HG03025 (cell line): Measurements from ENCODE around the gene CHMP2A.
"Not testable (repeated sequence)": the region's sequence is repeated elsewhere in the genome, so short reads cannot be mapped to it uniquely, and the experiment has no call there.

Experiments used
- ATAC-seq: cut with Tn5 transposase; IDR thresholded peaks from one replicate; pipeline ENCODE4 v1.9.1; 2021; ENCODE audit warnings: mild to moderate bottlenecking, moderate library complexity; ENCODE audit not compliant: unreplicated experiment, low FRiP score

Gene CHMP2A

GRCh38 chr19:58542641-58543372, 12.1 kb downstream of the CHMP2A start:
- not testable (repeated sequence) for ATAC-seq

DNA sequence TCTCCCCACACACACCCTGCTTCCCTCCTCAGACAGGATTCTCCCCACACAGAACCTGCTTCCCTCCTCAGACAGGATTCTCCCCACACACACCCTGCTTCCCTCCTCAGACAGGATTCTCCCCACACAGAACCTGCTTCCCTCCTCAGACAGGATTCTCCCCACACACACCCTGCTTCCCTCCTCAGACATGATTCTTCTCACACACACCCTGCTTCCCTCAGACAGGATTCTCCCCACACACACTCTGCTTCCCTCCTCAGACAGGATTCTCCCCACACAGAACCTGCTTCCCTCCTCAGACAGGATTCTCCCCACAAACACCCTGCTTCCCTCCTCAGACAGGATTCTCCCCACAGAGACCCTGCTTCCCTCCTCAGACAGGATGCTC, 15.7 kb downstream of the CHMP2A start:
- not testable (repeated sequence) for ATAC-seq

GRCh38 chr19:58538257-58539168, 16.4 kb downstream of the CHMP2A start:
- no peak for ATAC-seq

DNA sequence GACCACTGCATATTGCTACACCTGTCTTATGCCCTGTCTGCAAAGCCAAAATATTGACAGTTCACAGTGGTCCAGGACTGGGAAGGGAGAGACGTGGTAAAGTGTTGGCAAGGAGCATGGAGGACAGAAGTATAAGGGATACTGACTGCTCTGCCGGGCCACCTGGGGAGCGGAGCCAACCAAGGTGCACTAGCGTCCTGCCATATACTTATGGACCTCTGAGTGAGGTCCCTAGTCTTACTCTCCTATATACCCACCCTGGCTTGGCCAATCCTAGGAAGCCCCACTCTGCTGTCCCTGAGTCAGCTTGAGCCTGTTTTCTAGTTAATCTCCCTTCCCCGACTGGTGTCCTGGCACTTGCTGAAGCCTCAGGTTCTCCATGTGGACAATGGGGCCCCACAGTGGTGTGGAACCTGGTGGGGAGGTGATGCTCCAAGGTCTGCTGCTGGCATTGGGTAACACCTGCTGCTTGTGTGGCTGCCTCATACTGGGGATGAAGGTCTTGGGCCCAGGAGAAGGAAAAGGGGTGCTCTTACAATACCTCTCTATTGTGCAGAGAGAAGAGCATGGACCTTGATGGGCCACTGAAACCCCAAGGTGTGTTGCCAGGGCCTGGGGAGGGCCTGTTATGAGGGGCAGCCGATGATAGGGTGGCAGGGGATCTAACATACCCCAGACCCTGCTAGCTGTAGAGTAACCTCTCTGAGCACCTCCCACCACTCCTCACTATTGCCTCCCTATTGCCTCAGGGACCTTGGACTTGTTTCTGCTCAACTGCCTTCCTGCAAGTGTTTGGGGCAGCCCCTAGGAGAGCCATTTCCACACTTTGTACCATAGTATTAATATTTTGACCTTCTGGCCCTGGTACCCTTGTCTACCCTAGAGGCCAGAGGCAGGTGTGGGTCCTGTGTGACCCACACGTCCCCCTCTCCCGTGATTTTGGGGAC, 17.8 kb downstream of the CHMP2A start:
- no peak for ATAC-seq

- ATAC-seq: no peak
Observed at GRCh38 chr19:58535857-58536256, 19.0 kb downstream of the CHMP2A start.

DNA sequence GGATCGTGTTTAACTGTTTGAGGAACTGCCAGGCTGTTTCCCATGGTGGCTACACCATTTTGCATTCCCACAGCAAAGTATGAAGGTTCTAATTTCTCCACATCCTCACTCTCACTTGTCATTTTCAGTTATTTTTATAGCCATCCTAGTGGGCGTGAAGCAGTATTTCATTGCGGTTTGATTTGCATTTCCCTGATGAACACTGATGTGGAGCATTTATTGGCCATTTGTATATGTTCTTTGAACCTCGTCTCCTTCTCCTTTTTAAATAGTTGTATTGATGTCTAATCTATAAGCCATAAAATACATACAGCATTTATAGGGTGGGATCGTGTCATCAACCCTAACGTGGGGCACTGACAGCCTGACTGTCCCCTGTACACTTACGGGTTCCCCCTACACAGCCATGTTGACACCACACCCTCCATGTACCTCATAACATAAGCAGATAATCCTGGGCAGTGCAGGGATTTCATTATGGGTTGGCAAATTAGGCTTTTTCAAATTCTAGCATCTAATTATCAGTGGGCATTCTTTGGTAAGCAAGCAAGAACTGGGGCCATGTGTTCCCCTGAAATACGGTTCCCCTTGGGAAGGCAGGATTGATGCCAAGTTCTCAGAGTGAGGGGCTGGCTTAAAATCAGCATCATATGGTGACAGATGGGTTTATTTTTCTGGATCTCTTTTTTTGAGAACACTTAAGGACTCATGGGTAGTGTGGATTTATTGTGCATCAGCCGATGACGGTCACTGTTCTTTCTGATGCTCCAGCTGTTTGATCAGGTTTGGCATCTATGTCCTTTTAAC, 23.7 kb downstream of the CHMP2A start:
- no peak for ATAC-seq

DNA sequence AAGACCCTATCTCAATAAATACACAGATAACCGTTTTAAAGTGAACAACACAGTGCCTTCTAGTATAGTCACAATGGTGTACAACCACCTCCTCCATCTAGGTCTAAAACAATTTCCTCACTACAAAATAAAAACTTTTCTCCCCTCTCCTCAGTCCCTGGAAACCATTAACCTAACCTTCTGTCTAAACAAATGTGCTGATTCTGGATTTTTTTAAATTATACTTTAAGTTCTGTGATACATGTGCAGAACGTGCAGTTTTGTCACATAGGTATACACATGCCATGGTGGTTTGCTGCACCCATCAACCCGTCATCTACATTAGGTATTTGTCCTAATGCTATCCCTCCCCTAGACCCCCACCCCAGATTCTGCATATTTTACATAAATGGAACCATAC, 25.5 kb downstream of the CHMP2A start:
- ATAC-seq: no peak

- ATAC-seq: no peak
Observed at GRCh38 chr19:58522709-58523108, 32.2 kb downstream of the CHMP2A start.

DNA sequence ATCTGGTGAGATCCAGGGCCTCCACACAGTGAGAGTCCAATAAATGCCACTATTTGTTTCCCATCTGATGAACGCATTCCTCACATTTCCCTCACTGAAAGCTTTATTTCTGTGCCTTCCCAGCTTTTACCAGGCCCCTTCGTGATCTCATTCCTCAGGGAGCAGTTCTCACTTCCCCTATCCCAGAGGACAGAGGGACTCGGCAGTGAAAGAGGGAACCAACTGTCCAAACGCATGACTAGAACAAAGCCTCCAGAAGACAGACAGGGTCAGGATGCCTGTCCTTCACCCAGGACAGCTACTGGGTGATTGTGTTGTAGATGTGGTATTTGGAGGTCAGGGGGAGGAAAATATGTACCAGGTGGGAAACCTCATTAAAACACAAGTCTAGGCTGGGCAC, 33.3 kb downstream of the CHMP2A start:
- no peak for ATAC-seq

DNA sequence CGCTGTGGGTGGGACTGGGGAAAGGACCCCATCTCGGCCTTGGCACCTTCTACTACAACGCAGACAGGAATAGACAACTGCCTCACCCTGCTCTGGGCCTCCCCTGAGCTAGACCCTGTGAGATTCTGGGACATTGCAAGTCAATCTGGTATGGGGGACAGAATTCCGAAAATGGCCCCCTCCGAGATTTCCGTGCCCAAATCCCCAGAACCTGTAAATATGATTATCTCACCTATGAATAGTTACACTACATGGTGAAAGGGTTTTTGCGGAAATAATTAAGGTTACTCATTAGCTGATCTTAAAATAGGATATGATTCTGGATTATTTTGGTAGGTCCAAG, 34.7 kb downstream of the CHMP2A start:
- ATAC-seq: no peak

DNA sequence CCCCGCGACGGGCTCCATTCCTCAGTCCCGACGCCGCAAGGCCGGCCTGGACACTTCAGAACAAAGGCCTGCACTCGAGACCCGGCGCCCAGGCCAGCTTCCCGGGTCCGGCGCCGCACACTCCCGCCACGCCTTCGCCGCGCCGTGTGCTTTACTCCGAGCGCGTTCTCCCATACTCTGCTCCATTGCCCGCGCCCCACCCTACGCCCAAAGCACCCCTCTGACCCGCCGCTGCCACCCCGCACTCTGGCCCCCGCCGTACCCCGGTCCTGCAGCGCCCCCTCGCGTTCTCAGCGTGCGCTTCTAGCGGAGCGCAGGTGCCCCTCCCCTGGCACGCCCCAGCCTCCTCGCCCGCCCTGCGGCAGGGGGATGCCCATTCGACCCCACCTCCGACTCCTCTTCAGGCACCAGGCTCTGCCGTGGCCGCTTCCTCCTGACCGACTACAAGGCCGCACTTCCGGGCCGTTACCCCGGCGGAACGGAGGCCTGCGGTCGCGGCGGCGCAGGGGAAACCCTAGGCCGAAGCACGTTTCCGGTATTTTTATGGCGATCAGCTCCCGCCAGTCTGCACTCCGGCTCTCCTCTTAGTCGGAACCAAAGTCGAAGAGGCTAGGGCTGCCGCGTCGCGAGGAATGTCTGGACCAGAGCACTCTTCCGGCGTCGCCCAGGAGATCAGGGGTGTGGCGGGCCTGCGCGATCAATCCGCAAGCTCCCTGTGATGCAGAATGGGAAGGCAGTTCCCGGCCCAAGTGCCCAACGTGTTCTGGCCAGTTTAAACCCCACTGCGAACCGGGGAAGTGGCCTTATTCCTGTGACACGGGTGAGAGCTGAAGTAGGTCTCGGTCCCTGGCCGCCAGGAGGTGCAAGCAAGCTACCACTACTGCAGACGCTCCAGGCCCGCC, 35.3 kb downstream of the CHMP2A start, which contains the start of gene ZBTB45:
TSS of gene ZBTB45 (minus strand) at position 456 of the 902 bp plus-strand sequence. CDS start 2,137 bp downstream, outside the sequence.
- peak; percentile 63 for ATAC-seq

- ATAC-seq: no peak
Observed at GRCh38 chr19:58519087-58519354, 35.9 kb downstream of the CHMP2A start.

- no peak for ATAC-seq
Observed at GRCh38 chr19:58518256-58519086, 36.4 kb downstream of the CHMP2A start.

- no peak for ATAC-seq
Observed at GRCh38 chr19:58516964-58517833, 37.7 kb downstream of the CHMP2A start.

GRCh38 chr19:58516246-58516836, 38.6 kb downstream of the CHMP2A start:
- no peak for ATAC-seq

DNA sequence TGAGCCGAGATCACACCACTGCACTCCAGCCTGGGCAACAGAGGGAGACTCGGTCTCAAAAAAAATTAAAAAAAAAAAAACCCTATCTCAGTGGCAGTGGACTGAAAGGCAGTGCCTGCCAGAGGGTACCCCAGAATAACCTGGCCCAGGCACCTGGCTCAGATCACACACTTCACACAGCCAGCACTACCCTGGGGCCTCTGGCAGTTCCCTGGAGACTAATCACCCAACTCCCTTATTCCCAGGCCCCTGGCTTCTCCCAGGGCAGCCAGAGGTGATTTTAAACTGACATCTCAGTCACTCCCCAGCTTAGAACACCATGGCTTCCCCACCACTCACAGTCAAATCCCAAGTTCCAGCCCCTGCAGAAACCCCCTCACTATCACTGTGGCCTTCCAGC, 39.6 kb downstream of the CHMP2A start:
- no peak for ATAC-seq

- no peak for ATAC-seq
Observed at GRCh38 chr19:58514564-58515022, 40.3 kb downstream of the CHMP2A start.
